ENCODE results near the gene BLOC1S5. TPM values are rescaled to one million over a fixed set of nuclear protein-coding genes. Genes with fewer than 3 reads are reported as not detected.
A peak's percentile ranks its signal among the peaks of the same experiment; 100 is the strongest.

BLOC1S5 gene
- total RNA-seq, 1 experiment from 2014 or later = 15.0 TPM

DNA sequence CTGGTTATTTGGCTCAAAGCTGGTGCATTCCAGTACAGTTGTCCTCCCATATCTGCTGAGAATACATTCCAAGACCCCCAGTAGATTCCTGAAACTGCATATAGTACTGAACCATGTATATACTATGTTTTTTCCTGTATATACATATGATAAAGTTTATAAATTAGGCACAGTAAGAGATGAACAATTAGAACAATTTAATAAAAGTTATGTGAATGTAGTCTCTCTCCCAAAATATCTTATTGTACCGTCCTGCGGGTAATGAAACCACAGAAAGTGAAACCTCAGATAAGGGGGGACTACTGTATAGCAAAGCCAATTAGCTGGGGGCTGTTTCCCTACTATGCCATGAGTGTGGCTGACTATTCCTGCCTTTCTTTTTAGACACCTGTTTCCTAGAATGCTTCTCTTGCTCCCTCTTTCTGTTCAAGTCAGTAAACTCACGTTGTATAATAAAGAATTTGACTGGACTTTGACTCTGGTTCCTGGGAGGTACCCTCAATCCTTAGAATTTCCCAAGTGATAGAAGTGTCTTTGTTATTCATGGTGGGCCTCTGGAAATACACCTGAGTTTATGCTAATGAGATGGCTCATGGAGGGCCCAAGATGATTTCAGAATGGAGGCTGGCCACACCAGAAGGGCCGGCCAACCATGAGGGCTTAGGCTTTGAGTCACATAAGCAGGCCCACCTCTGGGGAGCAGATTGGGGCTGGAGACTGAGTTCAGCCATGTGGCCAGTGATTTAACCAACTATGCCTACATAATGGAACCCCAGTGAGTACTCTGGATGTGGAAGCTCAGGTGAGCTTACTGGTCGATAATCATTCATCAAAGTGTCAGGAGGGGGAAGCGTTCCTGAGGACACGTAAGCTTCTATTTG lies 689 bp upstream of the BLOC1S5 start:
- Mint-ChIP-seq H3K9me3 (ENCODE audit: unreplicated experiment) (no peaks in the 10 kb centered on the region), H3K27ac (ENCODE audit: unreplicated experiment) (peak overlapping the region; percentile 96), H3K4me3 (ENCODE audit: unreplicated experiment) (peak overlapping the region; percentile 97), H3K36me3 (ENCODE audit: insufficient read depth, unreplicated experiment) (peaks cover 18% of the 10 kb centered on the region), H3K27me3 (ENCODE audit: insufficient read depth, unreplicated experiment) (no peaks in the 10 kb centered on the region), H3K4me1 (ENCODE audit: low read depth, unreplicated experiment) (peaks cover 19% of the 10 kb centered on the region)
- ChIA-PET POLR2A (interaction anchor here (1.2 to 1.5 kb wide), 2 partner anchors 15 to 37 kb away, joined by 8 to 19 read pairs; partner anchors contain the start of gene EEF1E1), CTCF (interaction anchor here (0.6 to 1.8 kb wide), 6 partner anchors 17 to 343 kb away, joined by 3 to 7 read pairs (median 6); partner anchors contain the start of gene EEF1E1)
- Histone ChIP-seq H3K4me3 (ENCODE audit: low read depth, low read length) (peak overlapping the region; percentile 19), H3K4me1 (peaks cover 19% of the 10 kb centered on the region), H3K27me3 (replicated peaks; ENCODE audit: control insufficient read depth, insufficient read depth, low read length) (no peaks in the 10 kb centered on the region), H3K36me3 (ENCODE audit: control insufficient read depth, insufficient read depth, low read length) (no peaks in the 10 kb centered on the region), H3K9me3 (no peaks in the 10 kb centered on the region)
- peak; percentile 48 to 59 for DNase-seq
- peak in 1 of 2 experiments; percentile 30 for TF ChIP-seq CTCF (IDR thresholded peaks at IDR 0.05; ENCODE audit: insufficient read depth in 1 of 2, low read depth in 1 of 2, low read length in 1 of 2, severe bottlenecking in 1 of 2, unreplicated experiment in 1 of 2)
- BruUV-seq (replicated peaks) = TSS peak; percentile 96
- intact Hi-C loops (cut with micrococcal nuclease; ENCODE audit: unreplicated experiment) = loop anchor here (1.0 to 2.0 kb wide), 3 partner anchors 15 to 154 kb away; partner anchors contain the start of genes EEF1E1 and TXNDC5

DNA sequence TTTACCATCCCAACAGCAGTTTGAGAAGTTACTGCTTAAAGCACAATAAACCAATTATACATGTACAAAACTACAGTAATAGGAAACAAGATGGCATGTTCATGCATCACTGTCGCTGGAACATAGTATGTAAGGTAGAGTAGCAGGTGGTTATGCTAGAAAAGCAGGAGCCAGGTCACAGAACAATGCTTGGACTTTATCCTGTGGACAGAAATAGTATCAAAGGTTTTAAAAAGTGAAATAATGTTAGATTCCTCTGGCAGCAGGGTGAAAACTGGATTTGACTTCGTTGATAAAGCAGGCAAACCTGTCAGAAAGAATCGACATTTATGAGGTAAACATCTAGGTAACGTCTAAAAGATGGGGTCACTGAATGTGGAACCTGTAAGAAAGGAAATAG lies 2.5 kb downstream of the BLOC1S5 start:
- H3K4me3 ChIP-seq (ENCODE audit: low read depth, low read length) = no peak overlapping the region
- ChIA-PET POLR2A (no interaction called here), CTCF (no interaction called here)
- H3K27me3 ChIP-seq (replicated peaks; ENCODE audit: control insufficient read depth, insufficient read depth, low read length) = no peaks in the 10 kb centered on the region
- Mint-ChIP-seq H3K27me3 (ENCODE audit: insufficient read depth, unreplicated experiment) (no peaks in the 10 kb centered on the region), H3K4me1 (ENCODE audit: low read depth, unreplicated experiment) (peaks cover 21% of the 10 kb centered on the region), H3K4me3 (ENCODE audit: unreplicated experiment) (no peak overlapping the region), H3K9me3 (ENCODE audit: unreplicated experiment) (no peaks in the 10 kb centered on the region), H3K36me3 (ENCODE audit: insufficient read depth, unreplicated experiment) (peaks cover 33% of the 10 kb centered on the region), H3K27ac (ENCODE audit: unreplicated experiment) (no peak overlapping the region)
- no peaks in the 10 kb centered on the region for H3K36me3 ChIP-seq (ENCODE audit: control insufficient read depth, insufficient read depth, low read length)
- DNase-seq = no peak
- no peak for TF ChIP-seq CTCF (IDR thresholded peaks at IDR 0.05; ENCODE audit: insufficient read depth in 1 of 2, low read depth in 1 of 2, low read length in 1 of 2, severe bottlenecking in 1 of 2, unreplicated experiment in 1 of 2)
- peaks cover 19% of the 10 kb centered on the region for H3K4me1 ChIP-seq
- no TSS peak for BruUV-seq (replicated peaks)
- H3K9me3 ChIP-seq = no peaks in the 10 kb centered on the region
- intact Hi-C loops (cut with micrococcal nuclease; ENCODE audit: unreplicated experiment) = no loop called here

GRCh38 chr6:8060346-8060745 lies 3.8 kb downstream of the BLOC1S5 start:
- no peak overlapping the region for H3K4me3 Mint-ChIP-seq (ENCODE audit: unreplicated experiment)
- Histone ChIP-seq H3K36me3 (ENCODE audit: control insufficient read depth, insufficient read depth, low read length) (peaks cover 2% of the 10 kb centered on the region; the same call in 1 of the 2 replicates), H3K27me3 (replicated peaks; ENCODE audit: control insufficient read depth, insufficient read depth, low read length) (no peaks in the 10 kb centered on the region), H3K9me3 (no peaks in the 10 kb centered on the region), H3K4me3 (ENCODE audit: low read depth, low read length) (no peak overlapping the region), H3K4me1 (peaks cover 8% of the 10 kb centered on the region)
- no peaks in the 10 kb centered on the region for H3K9me3 Mint-ChIP-seq (ENCODE audit: unreplicated experiment)
- peaks cover 33% of the 10 kb centered on the region for H3K36me3 Mint-ChIP-seq (ENCODE audit: insufficient read depth, unreplicated experiment)
- ChIA-PET CTCF (no interaction called here), POLR2A (no interaction called here)
- DNase-seq = no peak
- no peak for TF ChIP-seq CTCF (IDR thresholded peaks at IDR 0.05; ENCODE audit: insufficient read depth in 1 of 2, low read depth in 1 of 2, low read length in 1 of 2, severe bottlenecking in 1 of 2, unreplicated experiment in 1 of 2)
- H3K4me1 Mint-ChIP-seq (ENCODE audit: low read depth, unreplicated experiment) = peaks cover 13% of the 10 kb centered on the region
- BruUV-seq (replicated peaks) = no TSS peak
- intact Hi-C loops (cut with micrococcal nuclease; ENCODE audit: unreplicated experiment) = no loop called here
- no peak overlapping the region for H3K27ac Mint-ChIP-seq (ENCODE audit: unreplicated experiment)
- H3K27me3 Mint-ChIP-seq (ENCODE audit: insufficient read depth, unreplicated experiment) = no peaks in the 10 kb centered on the region
